ENCODE results near the gene MINDY1.

MINDY1 gene

GRCh38 chr1:151010346-151010726, 3.6 kb upstream of the MINDY1 start:
- in situ Hi-C loops (cut with HindIII; ENCODE audit: low pct_ligation_motif_present, low sequenced_read_pairs), result no loop called here
- no peak for DNase-seq
- no peak overlapping the region for H3K4me3 ChIP-seq (ENCODE audit: low read depth, low read length)
- no peak for TF ChIP-seq CTCF (IDR thresholded peaks at IDR 0.05; ENCODE audit: low read depth, low read length, missing control alignments)
- H3K27ac ChIP-seq, result no peak overlapping the region
- no peaks in the 10 kb centered on the region for H3K27me3 ChIP-seq (replicated peaks)
- no peaks in the 10 kb centered on the region for H3K36me3 ChIP-seq (replicated peaks)

GRCh38 chr1:151009674-151010345, 3.1 kb upstream of the MINDY1 start:
- Histone ChIP-seq H3K27me3 (replicated peaks) (no peaks in the 10 kb centered on the region), H3K4me3 (ENCODE audit: low read depth, low read length) (no peak overlapping the region), H3K36me3 (replicated peaks) (no peaks in the 10 kb centered on the region), H3K27ac (no peak overlapping the region)
- in situ Hi-C loops (cut with HindIII; ENCODE audit: low pct_ligation_motif_present, low sequenced_read_pairs), result no loop called here
- no peak for TF ChIP-seq CTCF (IDR thresholded peaks at IDR 0.05; ENCODE audit: low read depth, low read length, missing control alignments)
- DNase-seq, result no peak

- in situ Hi-C loops (cut with HindIII; ENCODE audit: low pct_ligation_motif_present, low sequenced_read_pairs), result no loop called here
- H3K4me3 ChIP-seq (ENCODE audit: low read depth, low read length), result peak overlapping the region; percentile 94
- peak; percentile 40 for DNase-seq
These were observed 2.5 kb upstream of the MINDY1 start for GRCh38 chr1:151009206-151009587.

GRCh38 chr1:151008244-151009205, 1.8 kb upstream of the MINDY1 start, which contains the start of gene PRUNE1:
Gene PRUNE1, plus strand, starts transcription at chr1:151008449. Its CDS starts 184 bp downstream, at chr1:151008633.
- TF ChIP-seq CTCF (IDR thresholded peaks at IDR 0.05; ENCODE audit: low read depth, low read length, missing control alignments), result no peak
- H3K27ac ChIP-seq, result peak within 1 kb of the TSS; percentile 87
- H3K36me3 ChIP-seq (replicated peaks), result no peaks in the 10 kb centered on the region

More at GRCh38 chr1:151009206-151009587, 2.5 kb upstream of the MINDY1 start:
- no peak for TF ChIP-seq CTCF (IDR thresholded peaks at IDR 0.05; ENCODE audit: low read depth, low read length, missing control alignments)
- Histone ChIP-seq H3K27me3 (replicated peaks) (no peaks in the 10 kb centered on the region), H3K36me3 (replicated peaks) (no peaks in the 10 kb centered on the region), H3K27ac (peak overlapping the region; percentile 67)

GRCh38 chr1:151007853-151008243, 1.1 kb upstream of the MINDY1 start:
- no peak for TF ChIP-seq CTCF (IDR thresholded peaks at IDR 0.05; ENCODE audit: low read depth, low read length, missing control alignments)
- DNase-seq, result no peak
- no peaks in the 10 kb centered on the region for H3K36me3 ChIP-seq (replicated peaks)
- peak overlapping the region; percentile 87 for H3K27ac ChIP-seq
- in situ Hi-C loops (cut with HindIII; ENCODE audit: low pct_ligation_motif_present, low sequenced_read_pairs), result no loop called here
- peak overlapping the region; percentile 94 for H3K4me3 ChIP-seq (ENCODE audit: low read depth, low read length)
- no peaks in the 10 kb centered on the region for H3K27me3 ChIP-seq (replicated peaks)

More at GRCh38 chr1:151008244-151009205, 1.8 kb upstream of the MINDY1 start, which contains the start of gene PRUNE1:
- DNase-seq, result peak; percentile 96
- in situ Hi-C loops (cut with HindIII; ENCODE audit: low pct_ligation_motif_present, low sequenced_read_pairs), result no loop called here
- Histone ChIP-seq H3K27me3 (replicated peaks) (no peaks in the 10 kb centered on the region), H3K4me3 (ENCODE audit: low read depth, low read length) (peak within 1 kb of the TSS; percentile 94)

Data from brain microvascular endothelial cell (primary cell).